Lower leg skin (tissue), 4 donors: ENCODE results near the gene DENND6B. TPM values are rescaled to one million over a fixed set of nuclear protein-coding genes. Genes with fewer than 3 reads are reported as not detected.
A peak's percentile ranks its signal among the peaks of the same experiment; 100 is the strongest.

Source experiments
- DNase-seq, 2 donors: peaks; one replicate each; pipeline ENCODE4 v3.0.0-alpha.2; 2019; ENCODE audit warnings: low spot score in 2 of 2
- H3K4me3 ChIP-seq: fragments of 200-600 bp; sonication (generic); 2 replicates; pipeline ENCODE4 v1.5.1; 2017; ENCODE audit warnings: mild to moderate bottlenecking, low read depth; ENCODE audit not compliant: poor library complexity, severe bottlenecking
- POLR2A ChIP-seq, 2 donors: fragments of 450-650 bp; IDR thresholded peaks; one replicate each; pipeline ENCODE4 v1.6.1; 2016 to 2017; ENCODE audit warnings: antibody characterized with exemption in 2 of 2, mild to moderate bottlenecking in 1 of 2, moderate library complexity in 1 of 2
- WGBS, 2 donors: methylation state at CpG; one replicate each; pipeline ENCODE4 v1.1.5; 2018; 5-methylcytosine and 5-hydroxymethylcytosine counted together
- intact Hi-C: fragments of 100-400 bp; cut with DNase I; formaldehyde crosslinking; loops from one replicate; pipeline ENCODE4 v1.15.0; 2023; ENCODE audit warnings: low total_unique reads
- total RNA-seq, 4 donors: library from RNA; depleted of rRNA; stranded (reverse); fragments of >200 nt; gene quantifications; one replicate each; pipeline ENCODE4 v1.1.0, GENCODE V29; 2016
- TF ChIP-seq, protein P1 (sequence below), 3 donors: fragments of 450-650 bp; IDR thresholded peaks; one replicate each; pipeline ENCODE4 v1.5.1; 2016; ENCODE audit warnings: antibody characterized with exemption in 3 of 3, mild to moderate bottlenecking in 3 of 3, moderate library complexity in 2 of 3

The DENND6B gene
- total RNA-seq, 4 donors from 2014 or later: 0.97 to 8.8 (median 6.5) TPM

- peak overlapping the region; percentile 52 for H3K4me3 ChIP-seq
- TF ChIP-seq, protein P1, sequence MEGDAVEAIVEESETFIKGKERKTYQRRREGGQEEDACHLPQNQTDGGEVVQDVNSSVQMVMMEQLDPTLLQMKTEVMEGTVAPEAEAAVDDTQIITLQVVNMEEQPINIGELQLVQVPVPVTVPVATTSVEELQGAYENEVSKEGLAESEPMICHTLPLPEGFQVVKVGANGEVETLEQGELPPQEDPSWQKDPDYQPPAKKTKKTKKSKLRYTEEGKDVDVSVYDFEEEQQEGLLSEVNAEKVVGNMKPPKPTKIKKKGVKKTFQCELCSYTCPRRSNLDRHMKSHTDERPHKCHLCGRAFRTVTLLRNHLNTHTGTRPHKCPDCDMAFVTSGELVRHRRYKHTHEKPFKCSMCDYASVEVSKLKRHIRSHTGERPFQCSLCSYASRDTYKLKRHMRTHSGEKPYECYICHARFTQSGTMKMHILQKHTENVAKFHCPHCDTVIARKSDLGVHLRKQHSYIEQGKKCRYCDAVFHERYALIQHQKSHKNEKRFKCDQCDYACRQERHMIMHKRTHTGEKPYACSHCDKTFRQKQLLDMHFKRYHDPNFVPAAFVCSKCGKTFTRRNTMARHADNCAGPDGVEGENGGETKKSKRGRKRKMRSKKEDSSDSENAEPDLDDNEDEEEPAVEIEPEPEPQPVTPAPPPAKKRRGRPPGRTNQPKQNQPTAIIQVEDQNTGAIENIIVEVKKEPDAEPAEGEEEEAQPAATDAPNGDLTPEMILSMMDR (IDR thresholded peaks at IDR 0.05): no peak
- intact Hi-C loops: no loop called here
- 2% methylated on average over 13 to 17 of the region's 21 CpGs for WGBS, 2 donors
- peak; percentile 83 to 96 for DNase-seq
Measured at GRCh38 chr22:50305923-50306566, 20.8 kb downstream of the DENND6B start.

DNA sequence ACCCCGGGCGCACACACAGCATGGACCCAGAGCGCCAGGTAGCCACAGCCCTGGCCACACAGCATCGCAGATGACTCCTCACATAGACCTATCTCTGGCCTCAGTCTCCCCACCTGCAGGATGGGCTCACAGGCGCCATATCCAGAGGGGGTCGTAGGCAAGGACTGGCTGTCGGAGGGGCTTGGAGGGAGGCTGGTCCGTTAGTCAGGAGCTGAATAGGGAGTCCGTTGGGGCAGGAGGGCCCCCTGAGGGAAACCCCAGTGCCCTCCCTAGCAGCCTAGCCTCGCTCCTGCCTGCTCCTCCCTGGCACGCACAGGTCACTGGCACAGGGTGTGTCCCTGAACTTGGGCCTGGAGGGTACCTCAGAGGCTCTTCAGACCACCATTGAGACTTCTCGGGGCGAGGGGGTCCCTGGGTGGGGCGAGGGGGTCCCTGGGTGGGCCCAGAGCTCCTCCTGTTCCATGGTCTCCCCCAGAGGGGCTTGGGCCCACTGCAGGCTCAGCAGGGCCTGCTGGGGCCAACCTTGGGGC is 21.4 kb downstream of the DENND6B start:
- intact Hi-C loops: no loop called here
- no peak for TF ChIP-seq POLR2A (IDR thresholded peaks at IDR 0.05)
- TF ChIP-seq, protein P1 (IDR thresholded peaks at IDR 0.05): no peak
- H3K4me3 ChIP-seq: no peak overlapping the region
- WGBS, 2 donors: 34 to 42% methylated on average over 8 to 14 of the region's 14 CpGs
- no peak for DNase-seq

DNA sequence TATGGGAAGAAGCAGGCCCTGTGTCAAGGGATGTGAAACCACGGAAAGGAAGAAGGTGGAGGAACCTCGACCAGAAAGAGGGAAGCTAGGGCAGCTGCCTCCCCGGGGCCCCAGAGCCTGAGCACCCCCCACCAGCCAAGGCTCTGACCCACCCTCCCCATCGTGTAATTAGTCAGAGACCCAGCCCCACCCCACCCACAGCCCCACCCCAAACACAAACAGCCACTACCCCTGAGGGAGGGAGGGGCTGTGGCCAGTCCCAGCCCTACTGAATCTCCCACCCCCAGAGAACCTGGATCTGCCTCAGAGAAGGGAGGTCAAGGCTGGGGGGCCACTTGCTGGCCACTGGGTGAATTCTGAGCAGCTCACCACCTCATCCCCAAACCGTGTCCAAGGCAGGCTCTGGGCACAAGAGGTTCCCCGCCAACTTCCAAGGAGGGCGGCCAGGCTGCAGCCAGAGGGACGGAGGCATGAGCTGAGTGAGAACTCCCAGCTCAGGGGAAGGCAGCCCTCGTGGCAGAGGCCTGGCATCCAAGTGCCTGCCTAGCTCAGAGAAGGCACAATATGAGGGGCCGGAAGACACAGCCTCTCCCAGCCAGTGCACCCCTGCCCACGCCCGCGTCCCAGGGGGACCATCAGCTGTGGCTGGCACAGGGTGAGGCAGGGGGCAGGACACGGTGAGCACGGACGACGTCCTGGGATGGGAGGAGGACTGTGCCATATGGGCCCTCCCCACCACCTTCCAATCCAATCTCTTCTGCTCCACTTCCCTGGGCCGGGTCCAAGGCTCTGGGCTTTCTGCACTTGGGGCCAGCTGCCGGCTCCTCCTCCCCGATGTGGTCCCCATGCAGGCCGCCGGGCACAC is 22.1 kb downstream of the DENND6B start:
- no peak for DNase-seq
- TF ChIP-seq, protein P1 (IDR thresholded peaks at IDR 0.05): no peak
- no peak for TF ChIP-seq POLR2A (IDR thresholded peaks at IDR 0.05)
- 33 to 40% methylated on average over 17 to 20 of the region's 22 CpGs for WGBS, 2 donors
- no peak overlapping the region for H3K4me3 ChIP-seq
- intact Hi-C loops: no loop called here

DNA sequence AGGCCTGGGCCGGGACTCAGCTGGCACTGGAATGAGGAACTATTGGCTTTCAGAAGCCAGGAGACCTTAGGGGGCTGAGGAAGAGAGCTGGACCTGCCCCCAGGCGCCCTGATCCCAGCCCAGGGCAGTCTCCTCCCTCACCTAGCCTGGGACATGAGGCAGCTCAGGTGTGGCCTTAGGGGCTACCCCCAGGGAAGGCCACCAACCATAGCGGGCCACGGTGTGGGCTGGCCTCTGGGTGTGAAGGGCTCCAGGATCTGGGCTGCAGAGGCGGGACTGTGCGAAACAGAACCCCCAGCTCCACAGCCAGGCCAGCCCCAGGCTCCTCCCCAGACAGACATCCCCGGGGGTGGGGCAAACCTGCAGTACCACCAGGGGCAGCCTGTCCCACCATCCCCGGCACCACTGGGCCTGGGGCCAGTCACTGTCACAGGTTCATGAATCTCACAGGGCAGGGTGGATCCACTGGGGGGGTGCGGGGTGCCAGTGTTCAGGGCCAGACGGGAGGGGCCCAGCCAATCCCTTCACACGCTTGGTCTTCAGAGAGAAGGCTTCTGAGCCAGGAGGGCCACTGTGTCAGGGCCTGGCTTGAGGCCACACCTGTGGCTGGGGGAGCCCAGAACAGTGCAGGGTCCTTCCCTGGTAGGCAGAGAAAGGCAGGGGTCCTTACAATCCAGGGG is 22.8 kb downstream of the DENND6B start:
- TF ChIP-seq, protein P1 (IDR thresholded peaks at IDR 0.05): no peak
- DNase-seq: peak; percentile 45 to 94
- WGBS, 2 donors: 15 to 46% methylated on average over 5 to 7 of the region's 11 CpGs
- no peak overlapping the region for H3K4me3 ChIP-seq
- intact Hi-C loops: no loop called here

DNA sequence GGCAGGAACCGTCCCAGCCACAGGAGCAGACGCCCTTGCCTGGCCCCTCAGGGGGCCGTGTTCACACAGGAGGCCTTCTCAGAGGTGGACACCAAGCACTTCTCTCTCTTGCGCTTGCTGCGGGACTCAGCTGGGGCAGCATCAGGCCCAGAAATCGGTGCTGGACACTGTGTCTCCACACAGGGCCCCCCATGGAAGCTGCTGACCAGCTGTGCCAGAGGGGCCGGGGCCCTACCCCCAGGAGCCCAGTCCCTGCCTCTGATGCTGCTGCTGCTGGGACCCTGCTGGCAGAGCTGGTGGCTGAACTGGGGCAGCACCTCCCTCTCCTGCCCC is 23.3 kb downstream of the DENND6B start:
- 57 to 63% methylated on average over 6 to 7 of the region's 7 CpGs for WGBS, 2 donors
- intact Hi-C loops: no loop called here
- DNase-seq: no peak
- H3K4me3 ChIP-seq: no peak overlapping the region
- no peak for TF ChIP-seq POLR2A (IDR thresholded peaks at IDR 0.05)
- TF ChIP-seq, protein P1 (IDR thresholded peaks at IDR 0.05): no peak
